ENCODE results near the gene PDIA3.
"Not testable (repeated sequence)": the region's sequence is repeated elsewhere in the genome, so short reads cannot be mapped to it uniquely, and the experiment has no call there.

PDIA3 gene

GRCh38 chr15:43746245-43746902 is at the start of gene PDIA3:
Gene PDIA3, plus strand, starts transcription at chr15:43746438. Its CDS starts 102 bp downstream, at chr15:43746540.
- peak; percentile 70 for DNase-seq (ENCODE audit: low read depth)

GRCh38 chr15:43702174-43702573 is 44.1 kb upstream of the PDIA3 start:
- DNase-seq (ENCODE audit: low read depth): no peak

- DNase-seq (ENCODE audit: low read depth): no peak
These were observed 43.4 kb upstream of the PDIA3 start for GRCh38 chr15:43702701-43703424.

GRCh38 chr15:43710431-43711131 is 35.7 kb upstream of the PDIA3 start:
- not testable (repeated sequence) for DNase-seq (ENCODE audit: low read depth)

DNA sequence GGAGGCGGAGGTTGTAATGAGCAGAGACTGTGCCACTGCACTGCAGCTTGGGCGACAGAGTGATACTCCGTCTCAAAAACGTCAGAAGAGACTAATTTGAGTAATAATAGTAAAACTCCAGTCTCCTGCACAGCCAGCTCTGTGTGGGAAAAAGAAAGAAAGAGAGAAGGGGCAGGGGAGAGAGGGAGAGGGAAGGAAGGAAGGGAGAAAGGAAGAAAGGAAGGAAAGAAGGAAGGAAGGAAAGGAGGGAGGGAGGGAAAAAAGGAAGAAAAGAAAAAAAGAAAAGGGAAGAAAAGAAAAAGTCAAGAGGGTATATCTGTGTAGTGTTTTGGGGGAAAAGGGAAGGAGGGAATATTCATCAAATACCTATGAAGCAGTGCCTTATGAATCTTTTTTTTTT is 23.1 kb upstream of the PDIA3 start:
- DNase-seq (ENCODE audit: low read depth): no peak

DNA sequence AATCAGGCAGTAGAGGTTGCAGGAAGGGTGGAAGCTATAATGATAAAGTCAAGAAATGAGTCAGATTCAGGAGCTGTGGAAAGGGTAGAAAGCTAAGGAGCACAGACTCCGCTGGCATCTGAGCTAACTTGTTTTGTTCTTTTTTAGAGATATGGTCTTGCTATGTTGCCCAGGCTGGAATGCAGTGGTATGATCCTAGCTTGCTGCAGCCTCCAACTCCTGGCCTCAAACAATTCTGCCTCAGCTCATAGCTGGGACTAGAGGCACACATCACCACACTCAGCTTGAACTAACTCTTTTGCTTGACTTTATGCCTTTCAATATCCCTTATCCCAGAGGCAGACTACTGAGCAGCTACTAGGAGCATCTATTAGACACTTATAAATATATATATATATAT is 19.9 kb upstream of the PDIA3 start:
- DNase-seq (ENCODE audit: low read depth): not testable (repeated sequence)

DNA sequence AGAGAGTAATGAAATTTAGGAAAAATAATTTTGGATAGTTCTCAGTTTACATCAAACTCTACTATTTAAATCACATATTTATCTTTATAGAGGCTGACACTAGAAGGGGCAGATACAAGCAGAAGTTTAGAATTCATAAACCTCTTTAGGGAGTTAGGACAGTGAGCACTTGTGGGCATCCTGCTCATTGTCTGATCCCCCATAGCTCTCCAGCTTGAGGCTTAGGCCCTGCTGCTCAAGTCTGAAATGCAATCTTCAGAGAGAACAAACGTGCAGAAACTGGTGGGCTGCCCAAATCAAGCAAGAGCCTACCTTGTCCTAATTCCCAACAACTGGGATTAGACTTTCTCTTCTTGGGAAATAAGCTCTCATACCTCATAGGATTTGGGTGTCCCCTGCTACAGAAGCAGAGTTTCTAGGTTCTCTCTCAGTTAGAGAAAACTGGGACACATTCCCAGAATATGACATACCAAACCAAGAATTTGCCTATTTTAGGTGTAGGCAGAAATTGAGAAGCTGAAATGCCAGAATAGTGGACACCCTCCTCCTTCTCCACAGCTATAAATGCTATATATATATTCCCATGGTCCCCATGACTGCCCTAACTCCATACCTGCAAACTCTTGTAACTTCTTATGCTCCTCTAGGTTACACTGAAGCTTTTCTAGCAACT is 18.0 kb upstream of the PDIA3 start:
- peak; percentile 17 for DNase-seq (ENCODE audit: low read depth)

- no peak for DNase-seq (ENCODE audit: low read depth)
These were observed 10.8 kb upstream of the PDIA3 start for GRCh38 chr15:43735416-43735815.

DNA sequence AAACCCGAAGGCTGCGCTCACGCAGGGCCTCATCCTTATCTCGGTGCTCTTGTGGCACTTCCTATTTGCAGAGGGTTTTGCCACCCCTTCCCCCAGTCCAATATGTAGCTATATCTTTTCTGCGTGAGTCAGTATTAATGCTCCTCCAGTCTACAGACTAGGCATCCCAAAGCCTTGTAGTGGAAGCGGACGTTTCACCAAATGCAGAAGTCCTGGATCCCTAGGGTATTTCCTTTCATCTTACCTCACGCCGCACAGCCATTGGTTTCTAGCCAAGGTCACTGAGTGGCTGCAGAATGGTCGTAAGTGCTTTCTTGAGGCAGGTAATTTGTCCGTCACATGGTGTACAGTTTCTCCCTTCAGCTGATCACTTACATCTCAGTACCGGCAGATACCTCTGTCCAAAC is 668 bp downstream of the PDIA3 start:
- not testable (repeated sequence) for DNase-seq (ENCODE audit: low read depth)

GRCh38 chr15:43748376-43748775 is 2.1 kb downstream of the PDIA3 start:
- no peak for DNase-seq (ENCODE audit: low read depth)

DNA sequence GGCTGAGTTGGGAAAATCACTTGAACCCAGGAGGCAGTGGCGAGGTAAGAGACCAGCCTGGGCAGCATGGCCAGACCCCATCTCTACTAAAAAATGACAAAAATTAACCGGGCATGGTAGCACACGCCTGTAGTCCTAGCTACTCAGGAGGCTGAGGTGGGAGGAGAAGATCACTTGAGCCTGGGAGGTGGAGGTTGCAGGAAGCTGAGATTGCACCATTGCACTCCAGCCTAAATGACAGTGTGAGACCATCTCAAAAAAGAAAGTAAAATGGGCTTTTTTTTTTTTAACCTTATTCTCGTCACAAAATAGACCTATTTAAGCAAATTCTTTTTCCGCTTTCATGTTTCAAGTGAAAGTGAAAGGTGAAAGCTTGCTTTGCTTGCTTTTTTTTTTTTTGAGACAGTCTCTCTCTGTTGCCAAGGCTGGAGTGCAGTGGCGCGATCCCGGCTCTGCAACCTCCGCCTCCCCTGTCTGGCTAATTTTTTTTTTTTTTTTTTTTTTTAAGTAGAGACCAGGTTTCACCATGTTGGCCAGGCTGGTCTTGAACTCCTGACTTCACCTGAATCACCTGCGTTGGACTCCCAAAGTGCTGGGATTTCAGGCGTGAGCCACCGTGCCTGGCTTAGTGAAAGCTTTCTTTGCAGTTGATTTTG is 3.6 kb downstream of the PDIA3 start:
- no peak for DNase-seq (ENCODE audit: low read depth)

DNA sequence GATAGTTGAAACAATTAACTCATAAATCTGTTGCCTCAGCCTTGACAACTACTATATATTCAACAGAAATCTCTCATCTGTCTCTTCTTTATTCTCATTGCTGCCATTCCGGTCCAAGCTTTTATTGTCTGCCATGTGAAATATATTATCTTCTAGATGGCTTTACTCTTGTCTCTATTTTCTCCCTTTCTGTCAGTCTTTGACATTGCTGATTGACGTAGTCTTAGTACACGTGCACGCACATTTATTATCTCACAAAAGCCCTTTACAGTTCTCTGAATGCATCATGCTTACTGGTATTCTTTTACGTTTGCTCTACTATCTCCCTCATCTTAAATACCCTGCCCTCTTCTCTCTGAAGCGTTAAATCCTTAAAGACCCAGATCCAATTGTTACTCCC is 5.6 kb downstream of the PDIA3 start:
- no peak for DNase-seq (ENCODE audit: low read depth)

- DNase-seq (ENCODE audit: low read depth): peak; percentile 19
These were observed 16.6 kb downstream of the PDIA3 start for GRCh38 chr15:43762824-43763223.

DNA sequence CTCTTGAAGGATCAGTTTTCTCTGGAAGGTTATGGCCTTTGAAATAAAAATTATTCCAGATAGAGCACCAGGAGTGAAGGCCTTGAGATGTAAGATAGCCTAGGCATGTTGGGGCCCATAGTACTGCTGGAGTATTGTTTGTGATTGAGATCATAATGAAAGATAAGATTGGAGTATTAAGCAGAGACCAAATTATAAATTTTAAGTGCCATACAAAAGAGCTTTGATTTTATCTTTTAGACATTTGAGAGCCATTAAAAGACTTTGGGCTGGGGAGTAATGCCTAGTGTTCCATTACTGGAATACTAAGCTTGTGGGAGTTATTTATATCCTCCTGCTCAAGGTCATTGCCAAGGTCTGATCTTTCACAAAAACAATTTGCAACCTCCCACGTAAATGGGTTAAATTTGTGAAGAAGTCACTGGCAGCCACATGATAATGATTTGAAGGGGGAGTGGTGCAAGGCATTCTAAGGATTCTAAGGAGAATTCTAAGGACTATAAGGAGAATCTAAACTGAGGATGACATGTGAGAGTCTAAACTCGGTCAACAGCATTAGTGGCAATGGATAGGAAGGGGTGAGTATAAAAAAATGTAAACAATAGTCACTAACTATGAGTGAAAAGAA is 17.7 kb downstream of the PDIA3 start:
- no peak for DNase-seq (ENCODE audit: low read depth)

- peak; percentile 40 for DNase-seq (ENCODE audit: low read depth)
These were observed 23.5 kb downstream of the PDIA3 start for GRCh38 chr15:43769584-43770228.

DNA sequence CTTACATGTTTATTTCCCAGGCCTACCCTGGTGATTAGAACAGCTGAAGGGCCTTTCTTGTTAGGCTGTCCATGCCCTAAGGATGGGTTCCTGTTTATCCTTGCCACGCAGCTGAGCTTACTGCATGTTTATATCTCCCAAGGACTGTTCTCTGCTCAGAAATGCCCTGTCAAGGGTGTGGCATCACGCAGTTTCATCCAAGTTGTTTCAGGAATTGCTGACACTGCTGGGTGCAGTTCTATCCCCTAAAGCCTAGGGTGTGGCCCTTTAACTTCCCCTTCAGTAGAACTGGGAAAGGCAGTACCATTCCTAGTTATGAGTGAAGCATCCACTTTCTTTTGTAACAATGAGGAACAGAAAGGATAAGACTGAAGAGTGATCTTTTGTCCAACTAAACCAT is 25.6 kb downstream of the PDIA3 start:
- DNase-seq (ENCODE audit: low read depth): no peak

DNA sequence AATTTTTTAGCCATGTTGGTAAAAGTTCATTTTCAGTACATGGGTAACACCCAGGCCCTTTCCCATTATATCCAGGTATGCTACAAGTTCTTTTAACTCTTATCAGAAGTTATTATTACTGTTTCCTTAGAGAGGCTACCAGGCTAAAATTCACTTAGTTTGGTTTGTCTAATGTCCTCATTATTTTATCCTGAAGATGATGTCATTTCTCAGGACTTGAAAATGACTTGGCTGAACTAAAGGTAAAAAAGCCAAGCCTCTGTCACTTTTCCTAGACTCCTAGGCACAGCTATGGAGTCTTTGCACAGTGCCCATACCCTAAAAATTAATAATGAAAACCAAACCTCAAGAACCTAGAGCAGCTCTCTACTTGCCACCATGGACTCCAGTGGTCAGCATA is 26.4 kb downstream of the PDIA3 start:
- DNase-seq (ENCODE audit: low read depth): no peak

GRCh38 chr15:43774062-43774461 is 27.8 kb downstream of the PDIA3 start:
- DNase-seq (ENCODE audit: low read depth): no peak

- no peak for DNase-seq (ENCODE audit: low read depth)
These were observed 29.2 kb downstream of the PDIA3 start for GRCh38 chr15:43775411-43775965.

- no peak for DNase-seq (ENCODE audit: low read depth)
These were observed 30.0 kb downstream of the PDIA3 start for GRCh38 chr15:43776101-43776717.
